HUES48 (cell line): ENCODE data around the gene FBXL14.
A peak's percentile ranks its signal among the peaks of the same experiment; 100 is the strongest.

Experiments
- H3K27ac ChIP-seq: one replicate; pipeline ENCODE4 v1.7.0; 2013; ENCODE audit warnings: low read depth, low read length, inconsistent platforms
- H3K27me3 ChIP-seq: 2 replicates; pipeline ENCODE4 v1.6.1; 2013; ENCODE audit warnings: mild to moderate bottlenecking, low read length; ENCODE audit not compliant: control insufficient read depth, insufficient read depth
- H3K36me3 ChIP-seq: 2 replicates; pipeline ENCODE4 v1.6.1; 2013; ENCODE audit warnings: low read length; ENCODE audit not compliant: control insufficient read depth, insufficient read depth
- H3K4me1 ChIP-seq: 2 replicates; pipeline ENCODE4 v1.6.1; 2013; ENCODE audit warnings: mild to moderate bottlenecking, low read length; ENCODE audit not compliant: control insufficient read depth, insufficient read depth
- H3K4me3 ChIP-seq: 2 replicates; pipeline ENCODE4 v1.5.1; 2013; ENCODE audit warnings: mild to moderate bottlenecking, low read depth, low read length
- H3K9ac ChIP-seq: 2 replicates; pipeline ENCODE4 v1.6.1; 2013; ENCODE audit warnings: mild to moderate bottlenecking, low read depth, low read length, moderate library complexity
- H3K9me3 ChIP-seq: 2 replicates; pipeline ENCODE4 v1.6.1; 2013; ENCODE audit warnings: low read length; ENCODE audit not compliant: control insufficient read depth, insufficient read depth

Gene FBXL14

GRCh38 chr12:1531654-1532374, 62.6 kb downstream of the FBXL14 start:
- Histone ChIP-seq H3K4me1 (no peaks in the 10 kb centered on the region), H3K9ac (no peak overlapping the region), H3K27me3 (peaks cover 79% of the 10 kb centered on the region)

GRCh38 chr12:1531153-1531653, 63.2 kb downstream of the FBXL14 start:
- Histone ChIP-seq H3K4me1 (no peaks in the 10 kb centered on the region), H3K27ac (no peak overlapping the region), H3K4me3 (peak overlapping the region; percentile 53)

More at GRCh38 chr12:1531654-1532374, 62.6 kb downstream of the FBXL14 start:
- peak overlapping the region; percentile 53; the same call in 1 of the 2 replicates for H3K4me3 ChIP-seq
- H3K9me3 ChIP-seq = no peaks in the 10 kb centered on the region
- no peak overlapping the region for H3K27ac ChIP-seq
- no peaks in the 10 kb centered on the region for H3K36me3 ChIP-seq

GRCh38 chr12:1530592-1531152, 63.7 kb downstream of the FBXL14 start:
- H3K36me3 ChIP-seq = no peaks in the 10 kb centered on the region
- no peak overlapping the region for H3K9ac ChIP-seq
- H3K9me3 ChIP-seq = no peaks in the 10 kb centered on the region
- peak overlapping the region; percentile 60; the same call in 1 of the 2 replicates for H3K4me3 ChIP-seq
- H3K27me3 ChIP-seq = peaks cover 76% of the 10 kb centered on the region
- no peaks in the 10 kb centered on the region for H3K4me1 ChIP-seq
- H3K27ac ChIP-seq = no peak overlapping the region

More at GRCh38 chr12:1531153-1531653, 63.2 kb downstream of the FBXL14 start:
- H3K9me3 ChIP-seq = no peaks in the 10 kb centered on the region
- no peaks in the 10 kb centered on the region for H3K36me3 ChIP-seq
- no peak overlapping the region for H3K9ac ChIP-seq
- H3K27me3 ChIP-seq = peaks cover 76% of the 10 kb centered on the region

- no peak overlapping the region for H3K9ac ChIP-seq
- H3K4me3 ChIP-seq = peak overlapping the region; percentile 60
- no peak overlapping the region for H3K27ac ChIP-seq
Measured at GRCh38 chr12:1529862-1530591, 64.4 kb downstream of the FBXL14 start.

GRCh38 chr12:1529228-1529861, 65.0 kb downstream of the FBXL14 start:
- Histone ChIP-seq H3K9ac (no peak overlapping the region), H3K27me3 (peaks cover 87% of the 10 kb centered on the region), H3K36me3 (no peaks in the 10 kb centered on the region)

More at GRCh38 chr12:1529862-1530591, 64.4 kb downstream of the FBXL14 start:
- Histone ChIP-seq H3K4me1 (no peaks in the 10 kb centered on the region), H3K36me3 (no peaks in the 10 kb centered on the region), H3K9me3 (no peaks in the 10 kb centered on the region), H3K27me3 (peaks cover 81% of the 10 kb centered on the region)

GRCh38 chr12:1528791-1529190, 65.6 kb downstream of the FBXL14 start:
- H3K27ac ChIP-seq = no peak overlapping the region
- no peak overlapping the region for H3K4me3 ChIP-seq
- H3K4me1 ChIP-seq = peaks cover 6% of the 10 kb centered on the region
- H3K9me3 ChIP-seq = no peaks in the 10 kb centered on the region
- peaks cover 88% of the 10 kb centered on the region for H3K27me3 ChIP-seq
- no peak overlapping the region for H3K9ac ChIP-seq
- H3K36me3 ChIP-seq = no peaks in the 10 kb centered on the region

More at GRCh38 chr12:1529228-1529861, 65.0 kb downstream of the FBXL14 start:
- peaks cover under 1% of the 10 kb centered on the region; the same call in 1 of the 2 replicates for H3K4me1 ChIP-seq
- peak overlapping the region; percentile 60 for H3K4me3 ChIP-seq
- no peak overlapping the region for H3K27ac ChIP-seq
- no peaks in the 10 kb centered on the region for H3K9me3 ChIP-seq

- peaks cover 84% of the 10 kb centered on the region for H3K27me3 ChIP-seq
- H3K9me3 ChIP-seq = no peaks in the 10 kb centered on the region
- no peaks in the 10 kb centered on the region for H3K36me3 ChIP-seq
- H3K27ac ChIP-seq = no peak overlapping the region
- no peak overlapping the region for H3K9ac ChIP-seq
- no peak overlapping the region for H3K4me3 ChIP-seq
- H3K4me1 ChIP-seq = peaks cover 16% of the 10 kb centered on the region
Measured at GRCh38 chr12:1527789-1528188, 66.6 kb downstream of the FBXL14 start.

- Histone ChIP-seq H3K9ac (no peak overlapping the region), H3K36me3 (no peaks in the 10 kb centered on the region), H3K27me3 (peaks cover 64% of the 10 kb centered on the region), H3K9me3 (no peaks in the 10 kb centered on the region), H3K4me1 (peaks cover 17% of the 10 kb centered on the region), H3K27ac (no peak overlapping the region), H3K4me3 (no peak overlapping the region)
Measured at GRCh38 chr12:1525858-1526257, 68.5 kb downstream of the FBXL14 start.

- Histone ChIP-seq H3K9ac (0 out of 2 replicates have a peak overlapping the region, but pooled peaks have one; percentile 16), H3K4me3 (no peak overlapping the region), H3K27me3 (peaks cover 45% of the 10 kb centered on the region), H3K36me3 (no peaks in the 10 kb centered on the region), H3K27ac (peak overlapping the region; percentile 70), H3K4me1 (peaks cover 17% of the 10 kb centered on the region), H3K9me3 (no peaks in the 10 kb centered on the region)
Measured at GRCh38 chr12:1523558-1524050, 70.8 kb downstream of the FBXL14 start.

GRCh38 chr12:1523046-1523445, 71.3 kb downstream of the FBXL14 start:
- H3K36me3 ChIP-seq = no peaks in the 10 kb centered on the region
- no peaks in the 10 kb centered on the region for H3K9me3 ChIP-seq
- H3K27ac ChIP-seq = peak overlapping the region; percentile 70
- peaks cover 39% of the 10 kb centered on the region for H3K27me3 ChIP-seq
- peaks cover 17% of the 10 kb centered on the region for H3K4me1 ChIP-seq
- no peak overlapping the region for H3K4me3 ChIP-seq
- no peak overlapping the region for H3K9ac ChIP-seq
